LoVo (cell line): Measurements from ENCODE around the gene FNDC3B.
A peak's percentile ranks its signal among the peaks of the same experiment; 100 is the strongest.

ENCODE experiments used
- DNase-seq: peaks from one replicate; pipeline ENCODE4 v3.0.0-alpha.2; 2016; ENCODE audit warnings: low spot score

FNDC3B gene

DNA sequence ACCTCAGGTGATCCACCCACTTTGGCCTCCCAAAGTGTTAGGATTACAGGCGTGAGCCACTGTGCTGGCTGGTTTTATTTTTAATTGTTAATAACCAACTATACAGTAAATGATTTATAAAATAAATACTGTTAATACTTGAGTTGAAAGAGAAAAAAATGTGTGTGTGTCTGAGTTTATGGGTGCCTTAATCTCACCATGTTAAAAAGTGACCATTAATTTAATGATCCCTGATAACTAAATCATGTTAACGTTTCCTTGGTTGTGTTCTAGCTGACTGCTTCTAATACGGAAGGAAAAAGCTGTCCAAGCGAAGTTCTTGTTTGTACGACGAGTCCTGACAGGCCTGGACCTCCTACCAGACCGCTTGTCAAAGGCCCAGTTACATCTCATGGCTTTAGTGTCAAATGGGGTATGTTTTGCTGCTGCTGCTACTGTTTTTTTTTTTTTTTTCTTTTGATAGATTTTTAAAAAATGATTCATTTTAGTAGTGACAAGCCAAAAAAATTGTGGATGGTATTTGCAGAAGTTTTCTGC, 295.4 kb downstream of the FNDC3B start:
- no peak for DNase-seq

DNA sequence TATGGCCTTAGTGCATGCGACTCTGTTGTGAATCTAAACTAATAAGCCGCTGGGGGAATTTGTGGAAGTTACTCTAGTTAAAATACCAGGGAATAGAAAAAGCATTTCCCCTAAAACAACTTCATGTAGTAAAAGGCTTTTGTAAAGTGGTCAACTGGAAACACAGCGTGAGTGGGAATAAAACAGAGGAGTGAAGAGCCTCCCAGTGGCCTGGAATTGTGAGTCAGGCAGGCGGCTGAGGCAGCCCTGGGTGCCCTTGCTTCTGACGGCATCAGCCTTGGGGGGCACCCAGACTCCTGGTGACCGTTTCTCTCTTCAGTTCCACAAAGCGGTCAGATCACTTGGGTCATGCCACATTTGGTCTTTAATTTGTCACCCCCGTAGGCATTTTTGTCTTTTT, 300.5 kb downstream of the FNDC3B start:
- no peak for DNase-seq

GRCh38 chr3:172340583-172340982, 301.2 kb downstream of the FNDC3B start:
- DNase-seq, result no peak

DNA sequence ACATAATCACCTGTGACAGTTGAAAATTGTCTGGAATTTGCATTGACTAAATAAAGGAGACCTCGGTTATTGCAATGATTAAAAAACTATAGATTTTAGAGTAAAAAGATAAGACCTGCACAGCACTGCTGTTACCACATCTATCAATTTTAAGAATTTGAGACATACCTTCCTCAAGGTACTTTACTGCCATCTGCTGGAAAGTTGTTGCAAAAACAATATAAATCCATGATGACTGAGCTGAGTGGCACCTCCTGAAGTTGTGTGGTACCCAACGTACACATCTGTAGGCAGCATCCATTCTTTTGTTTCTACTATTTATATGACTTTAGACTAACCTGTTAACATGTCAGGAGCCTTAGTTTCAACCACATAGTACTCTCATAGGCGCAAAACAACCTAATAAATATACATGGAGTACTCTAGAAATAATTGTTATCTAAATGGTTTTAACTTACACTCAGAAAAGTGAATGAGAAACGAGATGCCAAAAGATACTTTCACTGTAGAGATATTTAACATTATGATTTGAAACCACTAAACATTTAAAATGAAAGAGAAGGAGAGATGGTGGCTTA, 302.2 kb downstream of the FNDC3B start:
- peak; percentile 51 for DNase-seq

DNA sequence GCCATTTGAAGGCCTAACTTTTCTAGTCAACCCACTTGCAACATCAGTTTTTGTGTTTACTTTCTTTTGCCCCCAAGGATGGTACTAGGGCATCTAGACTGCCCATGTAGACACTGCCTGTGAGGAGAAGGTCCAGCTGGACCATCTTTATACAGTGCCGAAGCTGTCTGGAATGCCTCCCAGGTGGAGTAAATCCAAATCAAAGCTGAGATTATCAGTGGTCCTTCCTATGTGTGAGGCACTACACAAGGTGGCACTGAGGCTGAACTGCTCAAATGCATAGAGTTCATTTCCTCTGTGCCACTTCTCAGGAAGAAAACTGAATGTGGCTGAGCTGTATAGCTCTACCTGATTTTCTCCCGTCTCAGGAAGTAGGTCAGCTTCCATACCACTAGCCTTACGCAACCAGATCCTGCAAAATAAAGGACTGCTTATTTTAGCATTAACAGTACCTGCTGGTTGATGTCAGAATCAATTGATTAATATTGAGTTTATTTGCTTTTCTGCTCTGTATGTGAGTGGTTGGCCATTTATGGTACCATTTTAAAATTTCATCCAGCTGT, 302.8 kb downstream of the FNDC3B start:
- DNase-seq, result no peak

DNA sequence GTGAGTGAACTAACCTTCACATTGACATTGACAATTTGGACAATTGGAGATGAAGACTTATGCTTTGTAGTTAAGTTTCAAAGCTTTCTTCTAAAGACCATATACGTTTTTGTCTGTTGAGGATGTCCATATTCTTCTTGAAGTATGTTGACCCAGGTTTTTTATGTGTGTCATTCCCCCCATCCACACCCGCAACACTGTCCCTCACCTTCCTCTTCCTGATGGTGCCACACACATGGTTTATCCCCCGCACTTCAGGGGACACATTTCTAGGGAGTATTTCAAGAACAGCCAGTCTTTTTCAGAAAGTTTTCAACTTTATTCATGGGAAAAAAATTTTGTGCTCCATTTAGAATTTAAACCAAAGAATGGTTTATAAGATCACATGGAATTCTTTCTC, 303.7 kb downstream of the FNDC3B start:
- no peak for DNase-seq

- DNase-seq, result no peak
Measured at GRCh38 chr3:172343979-172344378, 304.6 kb downstream of the FNDC3B start.

- DNase-seq, result no peak
Measured at GRCh38 chr3:172346161-172346560, 306.8 kb downstream of the FNDC3B start.

- peak; percentile 32 for DNase-seq
Measured at GRCh38 chr3:172347895-172348679, 308.7 kb downstream of the FNDC3B start.

DNA sequence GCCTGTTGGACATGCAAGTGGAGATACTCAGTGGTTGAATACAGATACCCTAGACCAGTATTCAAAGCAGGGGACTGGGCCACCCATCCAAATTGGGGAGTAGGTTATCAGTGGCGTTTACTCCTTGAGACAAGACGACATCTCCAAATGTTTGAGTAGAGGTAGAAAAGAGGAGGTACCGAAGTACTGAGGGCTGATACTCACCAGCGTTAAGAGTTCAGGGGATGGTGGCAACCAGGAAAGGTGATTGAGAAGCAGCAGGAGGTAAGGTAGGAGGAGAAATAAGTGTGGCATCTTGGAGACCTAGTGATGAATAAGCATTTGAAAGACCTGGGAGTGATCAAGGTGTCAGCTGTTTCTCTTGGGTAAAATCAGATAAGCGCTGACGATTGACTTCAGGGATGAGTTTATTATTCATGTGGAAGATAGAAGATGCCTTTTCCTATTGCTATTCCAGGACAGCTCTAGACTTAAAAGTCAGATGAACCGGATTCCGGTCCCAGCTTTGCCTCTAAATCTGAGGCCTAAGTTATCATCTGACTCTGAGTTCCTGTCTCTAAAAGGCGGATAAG, 312.6 kb downstream of the FNDC3B start:
- DNase-seq, result no peak

GRCh38 chr3:172352786-172353185, 313.4 kb downstream of the FNDC3B start:
- no peak for DNase-seq

- DNase-seq, result no peak
Measured at GRCh38 chr3:172354931-172355499, 315.6 kb downstream of the FNDC3B start.

DNA sequence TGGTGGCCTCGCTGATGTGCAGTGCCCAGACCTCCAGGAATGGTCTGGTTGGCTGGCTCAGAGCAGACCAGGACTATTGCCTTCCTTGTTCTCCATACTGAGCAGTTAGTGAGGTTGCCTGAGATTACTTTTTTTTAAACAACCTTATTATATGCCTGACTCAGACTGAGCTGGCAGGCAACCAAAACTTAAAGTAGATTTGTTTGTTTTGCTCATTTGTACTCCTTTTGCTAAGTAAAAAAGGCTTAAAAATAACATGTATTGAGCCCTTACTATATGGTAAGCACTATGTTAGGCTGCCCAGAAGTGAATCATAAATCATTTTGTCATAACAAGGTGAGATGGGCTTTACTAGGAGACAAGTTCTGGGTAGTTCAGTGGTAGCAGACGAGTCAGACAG, 316.5 kb downstream of the FNDC3B start:
- DNase-seq, result peak; percentile 52

DNA sequence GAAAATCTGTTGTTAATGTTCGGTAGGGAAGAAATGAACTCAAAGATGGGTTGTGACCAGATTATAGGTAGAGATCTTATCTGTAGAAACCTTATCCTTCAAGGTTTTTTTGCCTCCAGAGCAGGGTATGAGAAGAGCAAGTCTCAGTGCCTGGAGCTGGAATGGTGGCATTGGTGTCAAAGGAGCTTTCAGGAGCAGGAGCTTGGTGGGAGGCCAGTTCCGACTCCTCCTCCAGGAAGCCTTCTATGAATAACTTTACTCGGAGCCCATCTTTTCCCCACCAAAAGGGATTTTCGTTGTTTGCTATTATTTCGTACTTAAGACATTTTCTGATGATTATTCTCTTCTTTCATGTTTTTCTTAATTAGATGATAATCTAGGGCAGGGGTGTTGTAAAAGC, 317.0 kb downstream of the FNDC3B start:
- no peak for DNase-seq

- no peak for DNase-seq
Measured at GRCh38 chr3:172357850-172358754, 318.7 kb downstream of the FNDC3B start.

DNA sequence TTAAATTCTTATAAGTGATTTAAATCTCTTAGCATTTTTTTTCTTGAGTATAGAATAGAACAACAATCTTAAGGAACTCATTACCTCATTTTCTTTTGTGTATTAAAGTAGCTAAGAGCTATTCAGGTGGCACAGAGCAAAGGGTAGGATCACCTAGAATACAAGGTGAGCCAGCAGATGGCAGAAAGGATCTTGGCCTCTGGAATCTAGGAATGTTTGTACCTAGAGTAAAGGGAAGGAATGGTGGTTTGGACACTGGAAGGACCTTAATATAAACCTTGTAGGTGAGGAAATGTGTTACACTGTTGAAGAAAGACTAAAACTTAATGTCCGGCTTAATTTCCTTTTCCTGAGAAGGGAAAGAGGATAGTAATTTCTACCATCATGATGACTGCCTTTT, 319.9 kb downstream of the FNDC3B start:
- no peak for DNase-seq

DNA sequence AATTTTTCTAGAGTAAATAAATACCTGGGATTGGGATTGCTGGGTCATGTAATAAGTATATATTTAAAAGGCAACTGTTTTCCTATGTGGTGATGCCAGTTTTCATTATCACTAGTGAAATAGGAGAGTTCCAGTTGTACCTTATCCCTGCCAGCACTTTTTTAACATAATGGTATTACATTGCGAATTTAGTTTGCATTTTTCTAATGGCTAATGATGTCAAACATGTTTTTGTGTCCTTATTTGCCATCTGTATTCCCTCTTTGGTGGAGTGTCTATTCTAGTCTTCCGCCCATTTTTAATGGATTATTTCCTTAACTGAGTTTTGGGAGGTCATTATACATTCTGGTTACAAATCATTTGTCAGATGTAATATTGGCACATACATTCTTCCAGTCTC, 320.6 kb downstream of the FNDC3B start:
- DNase-seq, result no peak

DNA sequence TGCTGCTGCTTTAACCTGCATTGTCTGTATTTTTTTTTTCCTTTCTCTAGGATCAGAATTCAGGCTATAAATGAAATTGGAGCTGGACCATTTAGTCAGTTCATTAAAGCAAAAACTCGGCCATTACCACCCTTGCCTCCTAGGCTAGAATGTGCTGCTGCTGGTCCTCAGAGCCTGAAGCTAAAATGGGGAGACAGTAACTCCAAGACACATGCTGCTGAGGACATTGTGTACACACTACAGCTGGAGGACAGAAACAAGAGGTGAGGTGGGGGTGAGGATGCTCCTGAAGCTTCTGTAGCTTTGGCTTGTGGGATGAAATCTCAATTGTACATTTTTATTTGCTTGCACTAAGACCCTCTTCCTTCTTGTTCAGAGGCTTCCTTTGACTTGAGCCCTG, 323.2 kb downstream of the FNDC3B start:
- no peak for DNase-seq

DNA sequence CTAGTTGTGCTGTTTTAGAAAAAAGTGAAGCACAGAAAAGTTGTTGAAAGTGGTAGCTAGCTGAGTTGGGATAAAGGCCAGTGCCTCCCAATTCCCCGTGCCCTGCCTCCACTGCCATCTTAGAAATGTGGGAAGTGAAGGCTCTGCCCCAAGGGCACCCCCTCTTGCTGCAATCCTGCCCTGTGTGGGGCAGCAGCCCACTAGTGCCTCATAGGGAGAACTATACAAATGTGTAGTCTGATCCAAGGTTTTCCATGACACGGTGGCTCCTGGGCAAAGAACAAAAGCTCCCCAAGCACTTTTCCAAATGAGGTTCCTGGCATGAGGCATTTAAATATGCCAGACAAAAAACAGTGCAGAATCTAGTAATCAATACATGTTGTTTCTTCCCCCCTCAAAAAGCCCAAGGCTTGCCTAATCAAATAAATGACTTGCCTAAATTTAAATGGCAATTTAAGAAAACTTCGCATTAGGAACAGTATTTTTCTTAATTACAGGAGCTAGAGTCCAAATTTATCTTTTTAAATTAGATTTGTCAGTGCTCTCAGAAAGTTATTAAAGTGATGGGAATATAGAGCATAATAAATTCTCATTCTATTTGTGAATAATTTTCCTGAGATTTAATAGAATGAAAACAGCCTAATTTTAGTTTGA, 325.1 kb downstream of the FNDC3B start:
- no peak for DNase-seq

- no peak for DNase-seq
Measured at GRCh38 chr3:172365028-172365567, 325.7 kb downstream of the FNDC3B start.
